ENCODE results near the gene TMEM125.

Gene TMEM125

DNA sequence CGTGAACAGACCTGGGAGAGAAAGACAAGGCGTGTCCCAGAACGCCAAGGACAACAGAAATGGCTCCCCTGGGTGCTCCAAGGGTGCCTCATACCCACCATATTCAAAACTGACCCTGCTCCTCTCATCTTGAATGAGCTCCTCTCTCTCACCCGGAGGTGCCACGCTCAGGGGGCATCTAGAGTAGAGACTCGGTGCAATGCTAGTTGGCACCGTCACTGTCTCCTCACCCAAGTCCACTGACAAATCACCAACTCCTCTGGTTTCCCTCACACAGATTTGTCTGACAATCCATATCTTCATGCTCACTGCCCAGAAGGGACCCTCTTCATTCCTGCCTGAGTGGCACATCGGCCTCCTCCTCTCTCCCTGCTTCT is 5.0 kb downstream of the TMEM125 start:
- no peak for DNase-seq

GRCh38 chr1:43275826-43276620 is 6.2 kb downstream of the TMEM125 start:
- no peak for DNase-seq

DNA sequence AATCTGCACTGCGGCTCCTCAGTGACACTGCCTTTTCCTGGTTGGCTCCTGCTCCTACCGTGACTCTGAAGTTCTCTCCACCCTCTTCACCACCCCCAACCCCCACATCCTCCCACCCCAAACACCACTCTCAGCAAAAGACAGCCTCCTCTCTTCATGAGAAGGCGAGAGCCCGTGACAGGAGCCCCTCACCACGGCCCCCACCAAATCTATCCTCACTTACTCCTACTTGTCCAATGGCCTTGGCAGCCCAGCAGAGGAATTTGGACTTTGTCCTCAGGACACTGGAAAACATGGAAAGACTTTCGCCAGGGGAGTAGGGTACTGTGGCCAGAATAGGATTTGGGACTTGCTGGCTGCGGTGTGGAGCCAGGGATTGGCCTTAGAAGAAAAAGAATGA is 6.9 kb downstream of the TMEM125 start:
- DNase-seq, result no peak

GRCh38 chr1:43277116-43277876 is 7.5 kb downstream of the TMEM125 start:
- no peak for DNase-seq

DNA sequence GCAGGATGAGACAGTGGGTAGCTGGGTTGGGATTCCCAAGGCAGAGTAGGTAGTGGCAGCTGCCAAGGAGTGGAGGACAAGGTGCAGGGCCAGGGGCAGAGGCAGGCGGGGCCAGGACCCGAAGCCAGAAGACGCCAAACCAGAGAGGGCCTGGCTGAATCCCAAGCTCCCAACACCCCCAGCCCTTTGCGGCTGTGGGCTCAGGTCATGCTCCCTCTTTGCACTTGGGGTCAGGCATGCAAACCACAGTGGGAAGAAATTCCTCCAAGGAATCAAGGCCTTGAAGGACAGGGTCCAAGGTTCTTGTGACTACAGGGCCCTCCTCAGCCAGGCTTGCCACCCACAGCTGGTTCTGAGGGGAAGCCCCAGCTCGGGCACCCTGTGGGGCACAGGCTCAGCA is 9.4 kb downstream of the TMEM125 start:
- DNase-seq, result no peak

DNA sequence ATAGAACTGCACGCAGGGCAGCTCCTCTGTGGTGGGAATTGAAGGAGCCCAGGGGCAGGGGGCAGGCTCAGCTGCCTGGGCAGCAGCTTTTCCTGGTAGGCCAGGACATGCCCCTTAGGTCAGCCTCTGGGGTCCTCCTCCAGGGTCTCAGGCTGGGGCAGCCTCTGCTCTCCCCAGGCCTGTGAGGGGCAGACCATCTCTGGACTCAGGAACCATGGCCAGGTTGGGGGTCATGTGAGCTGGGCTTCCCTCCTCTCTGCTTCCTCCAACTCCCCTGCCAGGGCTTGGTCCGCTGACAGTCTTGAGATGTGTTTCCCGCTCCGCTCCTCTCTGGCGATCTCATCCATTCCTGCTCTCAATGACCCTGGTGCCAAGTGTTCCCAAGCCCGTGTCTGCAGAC is 9.9 kb downstream of the TMEM125 start:
- no peak for DNase-seq

DNA sequence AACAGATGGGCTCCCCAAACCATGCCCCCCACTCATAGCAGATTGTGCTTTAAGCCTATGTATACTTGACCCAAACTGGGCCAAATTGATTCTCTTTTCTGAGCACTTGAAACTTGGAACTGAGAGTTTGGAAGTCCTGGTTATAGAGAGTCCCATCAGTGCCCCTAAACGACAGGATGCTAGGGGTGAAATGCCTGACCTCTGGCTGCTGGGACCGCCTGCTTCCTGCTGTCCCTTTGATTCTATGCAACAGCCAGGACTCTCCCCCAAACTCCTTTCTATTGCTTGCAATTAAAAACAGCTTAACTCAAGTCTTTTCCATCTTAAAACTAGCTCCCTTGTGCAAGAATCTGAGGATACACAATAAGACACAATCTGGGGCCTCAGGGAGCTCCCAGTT is 10.9 kb downstream of the TMEM125 start:
- no peak for DNase-seq

DNA sequence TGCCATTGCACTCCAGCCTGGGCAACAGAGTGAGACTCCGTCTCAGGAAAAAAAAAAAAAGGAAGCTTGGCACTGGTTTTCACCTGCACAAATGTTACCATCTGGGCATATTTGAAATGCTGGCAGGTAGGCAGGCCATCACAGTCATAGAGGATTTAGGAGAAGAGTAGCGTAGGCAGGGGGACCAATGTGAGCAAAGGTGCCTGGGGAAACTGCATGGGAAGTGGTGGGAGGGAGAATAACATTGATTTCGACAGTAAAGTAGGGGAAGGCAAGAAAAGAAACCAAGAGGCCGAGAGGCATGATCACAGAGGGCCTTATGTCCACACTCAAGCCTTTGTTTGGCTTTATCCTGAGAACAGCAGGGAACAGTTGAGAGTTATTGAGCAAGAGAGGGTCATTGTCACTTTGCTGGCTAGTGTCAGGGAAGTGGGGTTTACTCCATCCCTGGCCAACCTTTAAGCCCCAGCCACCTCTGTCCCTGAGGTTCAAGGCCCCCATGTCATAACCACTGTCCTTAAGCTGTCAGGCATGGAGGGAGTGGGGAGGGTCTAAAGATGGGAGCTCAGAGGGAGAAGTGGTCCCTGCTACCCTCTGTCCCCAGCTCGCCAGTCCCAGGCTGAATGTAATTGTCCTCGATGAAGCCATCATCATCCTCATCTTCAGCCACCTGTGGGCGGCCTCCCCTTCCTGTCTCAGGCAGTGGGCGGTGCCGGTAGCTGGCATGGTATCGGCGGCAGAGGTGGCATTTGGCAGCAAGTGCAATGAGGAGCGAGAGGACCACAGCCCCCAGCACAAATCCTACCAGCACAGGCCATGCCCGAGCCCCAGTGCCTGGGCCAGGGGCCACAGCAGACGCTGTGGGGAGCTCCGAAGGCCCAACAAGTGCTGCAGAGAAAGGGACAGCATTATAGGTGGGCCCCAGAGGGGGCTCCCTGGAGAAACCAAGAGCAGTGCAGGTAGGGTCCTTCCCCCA is 12.7 kb downstream of the TMEM125 start:
- no peak for DNase-seq

DNA sequence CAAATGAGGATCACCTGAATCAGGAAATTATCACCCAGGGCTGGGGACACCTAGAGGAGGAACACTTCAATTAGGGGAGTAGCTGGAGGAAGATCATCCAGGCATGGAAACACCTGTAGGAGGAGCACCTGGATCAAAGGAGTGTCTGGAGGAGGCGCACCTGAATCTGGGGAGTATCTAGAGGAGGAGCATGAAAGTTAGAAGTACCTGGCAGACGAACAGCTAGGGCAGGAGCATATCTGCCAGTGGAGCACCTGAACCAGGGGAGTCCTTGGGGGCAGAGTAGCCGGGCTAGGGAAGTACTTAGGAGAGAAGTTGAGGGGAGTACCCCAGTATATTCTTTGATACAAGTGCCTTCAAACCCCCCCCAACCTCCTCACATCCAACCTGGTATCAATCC is 14.3 kb downstream of the TMEM125 start:
- DNase-seq, result no peak

GRCh38 chr1:43284546-43285110 is 14.8 kb downstream of the TMEM125 start:
- DNase-seq, result no peak

DNA sequence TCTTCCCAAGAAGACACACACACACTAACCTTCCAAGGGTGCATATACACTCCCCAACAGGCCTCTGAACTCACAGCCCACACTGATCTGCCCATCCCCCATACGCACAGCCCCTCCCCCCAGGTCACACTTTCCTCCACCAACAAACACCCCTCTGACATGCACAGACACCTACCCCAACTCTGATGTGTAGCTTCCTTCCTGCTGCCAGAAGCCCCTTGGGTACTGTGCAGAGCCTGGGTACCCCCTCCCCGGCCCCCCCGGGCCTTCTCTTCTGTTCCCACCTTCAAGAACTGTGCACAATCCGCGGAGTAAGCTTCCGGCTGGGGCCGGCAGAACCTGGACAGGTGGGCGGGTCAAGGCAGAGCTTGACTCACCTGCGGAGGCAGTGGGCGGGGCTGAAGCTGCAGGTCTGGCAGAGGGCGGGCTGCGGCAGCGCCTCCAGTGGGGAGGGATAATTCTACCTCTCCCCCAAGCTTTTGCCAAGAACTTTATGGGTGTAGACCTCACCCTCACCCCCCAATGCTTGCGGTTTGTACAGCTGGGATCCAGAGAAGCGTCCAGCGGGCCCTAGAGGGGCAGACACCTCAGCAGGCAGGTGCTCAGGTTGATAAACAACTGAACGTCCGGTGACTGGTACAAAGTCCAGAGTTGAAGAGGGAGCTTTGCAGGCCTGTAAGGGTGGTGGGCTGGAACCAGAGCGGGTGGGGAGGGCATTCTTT is 15.6 kb downstream of the TMEM125 start, which contains the start of gene C1orf210:
Gene C1orf210, minus strand, starts transcription at position 313 of the 722 bp plus-strand sequence. CDS start 2,311 bp downstream, outside the sequence.
- no peak for DNase-seq

- no peak for DNase-seq
Observed at GRCh38 chr1:43286115-43286514, 16.3 kb downstream of the TMEM125 start.

DNA sequence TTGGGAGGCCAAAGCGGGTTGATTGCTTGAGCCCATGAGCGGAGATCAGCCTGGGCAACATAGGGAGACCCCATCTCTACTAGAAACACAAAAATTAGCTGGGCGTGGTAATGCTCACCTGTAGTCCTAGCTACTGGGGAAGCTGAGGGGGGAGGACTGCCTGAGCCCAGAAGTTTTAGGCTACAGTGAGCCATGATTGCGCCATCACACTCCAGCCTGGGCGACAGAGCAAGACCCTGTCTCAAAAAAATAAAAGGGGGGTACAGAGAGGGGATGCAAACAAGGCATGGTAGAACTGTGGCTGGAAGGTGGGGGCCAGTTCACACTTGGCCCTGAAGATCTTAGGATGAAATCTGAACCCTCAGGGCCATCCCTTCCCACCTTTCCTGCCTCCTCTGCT is 16.8 kb downstream of the TMEM125 start:
- DNase-seq, result no peak

DNA sequence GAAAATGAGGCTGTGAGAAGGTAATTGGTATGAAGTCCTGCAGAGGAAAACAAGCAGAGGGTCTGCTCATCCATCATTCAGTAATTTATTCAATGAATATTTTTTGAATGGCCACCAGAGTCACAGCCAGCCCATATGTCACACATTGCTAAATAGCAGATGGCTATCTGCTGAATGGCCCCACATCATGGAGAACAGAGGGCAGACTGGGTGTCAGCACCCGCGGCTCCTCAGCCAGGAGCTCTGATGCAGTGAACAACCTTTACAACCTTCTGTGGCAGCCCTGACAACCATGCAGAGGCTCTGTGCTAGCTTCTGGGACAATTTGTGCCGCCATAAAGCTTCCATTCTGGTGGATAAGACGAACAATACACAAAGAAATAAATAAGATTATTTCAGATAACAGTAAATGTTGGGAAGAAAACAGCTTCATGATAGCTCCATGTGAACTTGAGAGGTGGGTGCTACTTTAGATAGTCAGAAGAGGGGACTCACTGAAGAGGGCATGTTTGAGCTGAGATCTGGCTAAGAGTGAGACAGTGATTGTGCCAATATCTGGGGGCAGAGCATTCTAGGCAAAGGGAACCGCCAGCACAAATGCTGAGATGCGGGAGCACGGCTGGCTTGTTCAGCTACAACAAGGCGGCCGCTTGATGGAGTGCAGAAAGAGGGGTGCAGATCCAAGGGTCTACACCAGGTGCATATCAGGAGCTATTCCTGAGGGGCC is 18.4 kb downstream of the TMEM125 start:
- no peak for DNase-seq

- DNase-seq, result no peak
Observed at GRCh38 chr1:43288785-43289706, 19.3 kb downstream of the TMEM125 start.

DNA sequence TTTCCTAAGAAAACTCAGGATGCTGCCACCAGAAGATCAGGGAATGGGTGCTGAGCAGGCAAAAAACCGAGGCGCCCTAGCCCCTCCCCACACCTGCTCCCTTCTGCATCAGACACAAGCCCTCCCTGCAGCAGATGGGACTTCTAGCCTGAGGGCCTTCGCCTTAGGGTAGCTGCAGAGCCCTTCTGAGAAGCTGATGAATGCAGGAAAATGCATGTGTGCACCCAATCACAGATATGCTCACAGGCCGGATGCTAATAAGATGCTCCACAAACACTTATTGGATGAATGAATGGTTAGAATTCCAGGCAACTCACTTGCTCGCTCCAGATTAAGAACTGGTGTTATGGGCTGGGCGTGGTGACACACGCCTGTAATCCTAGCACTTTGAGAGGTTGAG is 22.4 kb downstream of the TMEM125 start:
- DNase-seq, result no peak

DNA sequence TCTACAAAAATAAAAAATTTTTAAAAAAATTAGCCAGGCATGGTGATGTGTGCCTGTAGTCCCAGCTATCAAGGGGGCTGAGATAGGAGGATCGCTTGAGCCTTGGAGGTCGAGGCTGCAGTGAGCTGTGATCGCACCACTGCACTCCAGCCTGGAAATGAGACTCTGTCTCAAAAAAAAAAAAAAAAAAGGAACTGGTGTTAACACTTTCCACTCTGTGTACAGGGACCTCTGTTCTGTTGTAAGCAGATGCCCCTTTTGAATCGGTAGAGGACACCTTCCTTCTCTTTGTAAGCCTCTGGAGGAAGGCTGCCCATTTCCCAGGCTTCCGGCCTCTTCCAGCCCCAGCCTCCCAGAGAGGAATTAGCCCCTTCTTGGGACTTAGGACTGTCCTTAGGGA is 22.9 kb downstream of the TMEM125 start:
- no peak for DNase-seq

DNA sequence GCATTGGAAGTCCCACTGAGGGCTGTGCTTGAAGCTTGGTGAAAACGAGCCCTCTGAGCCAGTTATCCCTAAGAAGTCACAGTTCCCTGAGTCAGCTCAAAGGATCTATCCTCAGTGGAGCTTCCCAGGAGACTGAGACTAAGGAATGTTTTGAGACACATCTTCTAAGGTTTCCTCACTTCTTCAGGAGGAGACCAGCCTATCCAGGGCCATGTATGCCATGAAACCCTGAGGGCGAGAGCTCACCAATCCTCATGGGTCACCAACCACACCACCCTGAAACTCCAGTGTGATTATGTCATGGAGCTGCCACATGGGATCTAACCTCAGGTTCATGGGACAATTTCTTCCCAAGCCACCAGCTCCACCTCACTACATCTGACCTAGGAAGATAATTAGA is 23.4 kb downstream of the TMEM125 start:
- DNase-seq, result no peak

DNA sequence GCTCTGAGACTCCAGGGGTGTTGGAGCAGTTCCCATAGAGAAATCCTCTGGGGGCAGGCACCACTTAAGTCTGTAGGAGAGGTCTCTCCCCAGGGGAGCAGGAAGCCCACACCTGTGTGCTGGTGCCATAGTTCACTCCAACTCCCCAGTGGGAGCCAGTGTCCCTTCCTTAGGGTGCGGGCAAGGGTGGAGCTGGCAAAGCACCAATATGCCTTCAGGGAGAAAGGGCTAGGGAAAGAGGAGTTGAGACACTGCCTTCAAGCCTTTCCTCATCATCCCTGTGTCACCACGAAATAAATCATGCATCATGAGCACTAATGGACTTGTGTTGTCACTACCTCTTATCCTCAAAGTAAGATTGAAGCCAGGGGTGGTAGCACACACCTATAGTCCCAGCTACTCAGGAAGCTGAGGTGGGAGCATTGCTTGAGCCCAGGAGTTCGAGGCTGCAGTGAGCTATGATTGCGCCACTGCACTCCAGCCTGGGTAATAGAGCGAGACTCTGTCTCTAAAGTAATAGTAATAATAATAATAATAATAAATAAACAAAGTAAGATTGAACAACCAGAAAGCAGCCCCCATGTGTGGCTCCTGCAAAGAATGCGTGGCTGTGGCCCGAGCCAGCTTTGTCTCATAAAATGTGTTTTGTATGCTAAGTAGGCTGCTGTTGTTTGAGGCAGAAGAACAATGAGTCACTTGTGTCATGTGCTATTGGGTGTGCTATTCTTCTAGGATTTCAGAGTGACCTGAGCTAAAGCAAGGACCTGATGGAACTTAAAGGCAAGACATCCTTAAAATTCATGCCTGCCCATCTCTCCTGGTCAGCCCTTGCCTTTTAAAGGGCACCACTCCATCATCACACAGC is 24.3 kb downstream of the TMEM125 start:
- peak; percentile 25 for DNase-seq

Data from suppressor macrophage treated with lipopolysaccharide for 4 hours (primary cell).